Activated CD4-positive, alpha-beta memory T cell treated with anti-CD3 and anti-CD28 coated beads for 36 hours (primary cell): ENCODE results near the gene PDIA5. TPM values are rescaled to one million over a fixed set of nuclear protein-coding genes. Genes with fewer than 3 reads are reported as not detected.
"Not testable (repeated sequence)": the region's sequence is repeated elsewhere in the genome, so short reads cannot be mapped to it uniquely, and the experiment has no call there.

Source experiments
- CTCF ChIA-PET: fragments of 350-600 bp; sonication (Branson Sonifier 250); formaldehyde crosslinking; loops from one replicate; lab custom pipeline; 2021; ENCODE audit warnings: antibody characterized with exemption, inconsistent platforms; lab: Charles Lee
- POLR2A ChIA-PET: fragments of 350-600 bp; sonication (Branson Sonifier 250); formaldehyde crosslinking; loops from one replicate; lab custom pipeline; 2021; ENCODE audit warnings: antibody characterized with exemption; lab: Charles Lee
- DNase-seq: peaks from one replicate; pipeline ENCODE4 v3.0.0-alpha.2; 2020
- H3K27ac Mint-ChIP-seq: one replicate; pipeline ENCODE4 v1.8.0; 2021; ENCODE audit warnings: mixed read lengths
- H3K27me3 Mint-ChIP-seq: one replicate; pipeline ENCODE4 v1.8.0; 2021; ENCODE audit warnings: mixed read lengths
- H3K36me3 Mint-ChIP-seq: one replicate; pipeline ENCODE4 v1.8.0; 2021; ENCODE audit warnings: mixed read lengths
- H3K4me1 Mint-ChIP-seq: one replicate; pipeline ENCODE4 v1.8.0; 2021; ENCODE audit warnings: low read depth, mixed read lengths
- H3K4me3 Mint-ChIP-seq: one replicate; pipeline ENCODE4 v1.8.0; 2021; ENCODE audit warnings: mild to moderate bottlenecking, mixed read lengths
- H3K9me3 Mint-ChIP-seq: one replicate; pipeline ENCODE4 v1.8.0; 2021; ENCODE audit warnings: mixed read lengths
- intact Hi-C: fragments of 100-400 bp; cut with micrococcal nuclease; formaldehyde crosslinking; loops from one replicate; pipeline ENCODE4 v1.15.1; 2023
- total RNA-seq, 2 experiments: library from RNA; stranded (reverse); gene quantifications; one replicate each; pipeline ENCODE4 v1.2.3, GENCODE V29; 2021

Gene PDIA5
- total RNA-seq, 2 experiments from 2014 or later: 21.7 to 21.8 TPM

DNA sequence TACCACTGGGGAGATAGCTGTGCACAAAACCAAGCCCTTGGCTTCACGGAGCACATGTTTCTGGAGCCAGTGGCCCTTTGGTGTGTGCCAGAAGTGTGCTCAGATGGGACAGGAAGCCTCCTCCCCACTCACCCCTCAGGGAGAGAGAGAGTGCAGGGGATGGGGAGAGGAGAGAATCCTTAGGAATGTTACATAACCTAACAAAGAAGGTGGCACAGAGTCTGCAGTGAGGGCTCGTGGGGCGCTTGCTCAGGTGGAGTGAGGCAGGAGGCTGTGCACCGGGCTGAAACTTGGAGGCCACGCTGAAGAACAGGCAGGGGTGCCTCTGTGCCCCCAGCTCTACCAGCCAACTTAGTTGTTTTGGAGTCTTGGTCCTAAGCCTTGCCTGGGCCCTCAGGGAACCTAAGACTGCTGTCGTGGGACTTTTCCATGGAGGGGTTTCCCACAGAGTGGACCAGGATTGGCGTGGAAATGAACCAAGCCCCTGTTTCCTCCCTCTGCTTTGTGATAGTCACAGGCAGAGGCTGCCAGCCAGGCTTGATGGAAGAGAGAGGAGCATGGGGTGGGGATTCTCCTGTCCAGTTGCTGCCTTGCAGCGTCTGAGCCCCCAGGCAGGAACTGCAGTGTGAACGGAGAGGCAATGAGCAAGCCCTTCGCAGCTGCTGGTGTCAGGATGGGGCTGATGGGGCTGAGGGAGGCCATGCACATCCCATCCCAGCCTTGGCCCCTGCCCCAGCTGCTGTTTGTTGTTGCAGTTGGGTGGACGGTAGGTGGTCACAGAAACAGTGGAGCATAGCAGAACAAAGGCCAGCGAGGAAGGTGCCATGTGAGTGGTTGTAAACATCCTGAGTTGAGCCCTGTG lies 32.7 kb downstream of the PDIA5 start:
- Mint-ChIP-seq H3K27ac (no peak overlapping the region), H3K4me3 (no peak overlapping the region), H3K9me3 (no peaks in the 10 kb centered on the region), H3K36me3 (peaks cover 27% of the 10 kb centered on the region), H3K4me1 (no peaks in the 10 kb centered on the region), H3K27me3 (no peaks in the 10 kb centered on the region)
- no peak for DNase-seq
- CTCF ChIA-PET: no interaction called here
- intact Hi-C loops: no loop called here
- POLR2A ChIA-PET: interaction anchor here (0.9 kb wide), 1 partner anchor 32 kb away, joined by 3 read pairs; no protein-coding TSS in a partner anchor

DNA sequence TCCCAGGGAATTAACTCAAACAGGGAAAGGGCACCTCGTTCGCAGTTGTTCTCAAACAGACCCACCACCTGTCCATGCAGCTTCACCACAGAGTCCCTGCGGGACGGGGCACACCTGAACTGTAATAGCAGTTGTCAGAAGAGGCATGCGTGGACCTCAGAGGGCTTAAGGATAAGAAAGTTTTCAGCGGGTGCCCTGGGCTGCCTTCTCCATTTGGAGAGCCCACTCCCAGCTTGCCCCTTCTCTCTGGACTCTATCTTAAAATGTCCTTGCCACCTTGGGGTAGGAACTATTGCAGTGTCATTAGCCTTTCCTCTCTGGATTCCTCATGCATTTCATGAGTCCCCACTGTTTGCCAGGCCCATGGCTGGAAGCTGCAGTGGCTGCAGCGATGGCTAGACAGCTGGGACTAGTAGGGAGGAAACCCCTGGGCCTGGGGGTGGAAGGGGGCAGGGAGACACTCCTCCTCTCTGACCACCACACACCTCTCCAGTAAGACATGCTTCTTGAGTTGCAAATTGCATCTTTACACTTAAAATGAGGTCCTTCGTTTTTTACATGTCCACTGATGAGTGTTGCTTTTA lies 33.5 kb downstream of the PDIA5 start:
- POLR2A ChIA-PET: no interaction called here
- Mint-ChIP-seq H3K9me3 (no peaks in the 10 kb centered on the region), H3K27me3 (no peaks in the 10 kb centered on the region), H3K27ac (no peak overlapping the region), H3K36me3 (peaks cover 27% of the 10 kb centered on the region), H3K4me1 (no peaks in the 10 kb centered on the region), H3K4me3 (no peak overlapping the region)
- CTCF ChIA-PET: no interaction called here
- intact Hi-C loops: no loop called here
- DNase-seq: no peak

DNA sequence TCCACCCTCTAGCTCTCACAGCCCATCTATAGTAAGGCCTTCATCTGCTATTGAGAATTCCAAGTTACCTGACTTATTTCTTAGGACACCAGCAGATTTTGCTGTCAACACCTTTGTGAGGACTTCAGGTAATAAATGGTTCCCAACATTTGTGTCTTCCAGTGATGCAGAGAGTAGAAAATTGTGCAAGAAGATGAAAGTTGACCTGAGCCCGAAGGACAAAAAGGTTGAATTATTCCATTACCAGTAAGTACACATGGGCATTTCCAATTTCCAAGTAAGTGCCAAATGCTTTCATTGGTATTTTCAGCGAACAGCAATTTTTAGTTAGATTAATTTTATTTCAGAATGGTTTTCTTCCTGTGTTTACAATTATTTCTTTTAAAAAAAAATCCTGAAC lies 35.4 kb downstream of the PDIA5 start:
- no peak overlapping the region for H3K4me3 Mint-ChIP-seq
- CTCF ChIA-PET: no interaction called here
- H3K27ac Mint-ChIP-seq: no peak overlapping the region
- DNase-seq: no peak
- H3K27me3 Mint-ChIP-seq: no peaks in the 10 kb centered on the region
- no peaks in the 10 kb centered on the region for H3K4me1 Mint-ChIP-seq
- H3K36me3 Mint-ChIP-seq: peaks cover 22% of the 10 kb centered on the region
- H3K9me3 Mint-ChIP-seq: no peaks in the 10 kb centered on the region
- intact Hi-C loops: no loop called here
- POLR2A ChIA-PET: no interaction called here

DNA sequence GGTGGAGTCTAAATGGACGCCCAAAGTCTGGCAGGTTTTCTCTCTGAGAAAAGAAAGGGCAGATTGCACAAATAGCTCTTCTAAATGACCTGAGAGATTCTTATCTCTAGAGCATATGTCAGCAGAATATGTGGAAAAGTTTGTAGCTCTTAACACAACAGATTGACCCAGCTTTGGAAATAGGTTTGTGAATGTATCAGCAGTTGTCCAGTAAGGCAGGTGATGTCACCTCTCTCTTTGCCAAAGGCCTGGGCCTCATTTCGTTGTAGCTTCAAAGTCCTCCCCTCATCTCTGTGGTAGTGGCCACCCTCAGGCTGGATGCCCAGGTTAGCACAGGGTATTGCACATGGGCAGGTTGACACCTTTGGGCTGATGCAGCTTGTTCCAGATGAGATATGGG lies 36.0 kb downstream of the PDIA5 start:
- ChIA-PET POLR2A (no interaction called here), CTCF (no interaction called here)
- no peaks in the 10 kb centered on the region for H3K9me3 Mint-ChIP-seq
- no peaks in the 10 kb centered on the region for H3K4me1 Mint-ChIP-seq
- H3K27me3 Mint-ChIP-seq: no peaks in the 10 kb centered on the region
- no peak overlapping the region for H3K27ac Mint-ChIP-seq
- H3K36me3 Mint-ChIP-seq: peaks cover 22% of the 10 kb centered on the region
- intact Hi-C loops: no loop called here
- no peak for DNase-seq
- no peak overlapping the region for H3K4me3 Mint-ChIP-seq

DNA sequence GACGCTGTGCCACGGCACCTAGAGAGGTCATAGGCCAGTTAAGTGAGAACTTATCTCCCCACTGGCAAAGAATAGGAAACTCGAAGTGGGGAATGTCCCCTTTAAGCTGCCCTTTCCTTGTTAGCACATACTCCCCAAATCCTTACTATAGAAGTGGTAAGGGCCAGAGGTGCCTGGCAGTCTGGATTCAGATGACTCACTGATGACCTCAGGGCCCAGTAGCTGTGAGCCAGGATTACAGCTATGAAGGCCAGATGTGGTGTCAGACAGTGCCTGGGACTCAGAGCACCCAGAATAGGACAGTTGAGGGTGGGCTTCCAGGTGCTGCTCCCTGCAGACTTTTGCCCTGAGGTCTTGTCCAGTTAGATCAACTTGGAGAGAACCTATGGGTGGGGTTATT lies 37.7 kb downstream of the PDIA5 start:
- no peaks in the 10 kb centered on the region for H3K27me3 Mint-ChIP-seq
- H3K9me3 Mint-ChIP-seq: no peaks in the 10 kb centered on the region
- POLR2A ChIA-PET: interaction anchor here (0.6 kb wide), 1 partner anchor 14 kb away, joined by 4 read pairs; no protein-coding TSS in a partner anchor

DNA sequence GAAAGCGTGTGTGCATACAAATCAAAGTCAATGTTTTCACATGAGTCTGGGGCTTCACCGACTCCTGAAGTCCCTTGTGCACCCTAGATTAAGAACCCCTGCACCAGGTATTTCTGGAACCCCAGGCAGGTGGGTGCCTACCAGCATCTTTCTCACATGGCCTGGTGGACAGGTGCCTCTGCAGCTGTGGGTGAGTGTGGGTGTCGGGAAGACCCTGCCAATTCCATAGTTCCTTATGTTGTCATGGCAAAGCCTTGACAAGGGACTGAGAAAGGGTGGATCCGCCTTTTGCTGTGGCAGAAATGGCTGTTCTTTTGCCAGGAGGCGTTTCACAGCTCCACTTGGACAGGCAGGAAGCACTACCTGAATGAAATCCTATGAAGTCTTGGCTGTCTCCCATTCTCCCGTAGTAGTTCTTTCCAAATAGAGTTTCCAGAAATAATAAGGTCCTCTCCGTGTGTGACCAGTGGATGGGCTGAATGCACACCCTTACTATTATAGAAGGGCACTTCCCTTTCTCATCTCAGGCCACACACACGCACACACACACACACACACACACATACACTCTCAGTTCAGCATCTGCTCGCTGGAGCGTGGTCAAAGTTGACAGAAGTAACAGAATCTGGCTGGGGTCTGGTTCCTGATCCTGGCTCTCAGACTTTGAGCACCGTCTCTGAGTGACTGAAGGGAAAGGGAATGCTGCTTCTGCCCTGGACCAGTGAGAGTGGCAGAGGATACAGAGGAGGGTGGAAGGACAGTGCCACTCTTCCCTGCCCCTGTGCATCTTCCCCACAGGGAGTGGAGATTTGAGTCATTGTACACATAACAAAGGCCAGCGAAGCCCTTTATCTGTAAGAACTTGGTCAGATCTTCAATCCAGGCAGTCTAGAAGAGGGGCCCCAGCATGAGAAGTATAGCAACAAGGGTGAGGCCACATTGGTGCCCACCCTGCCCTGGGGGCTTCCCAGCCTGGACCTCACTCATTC lies 38.7 kb downstream of the PDIA5 start:
- ChIA-PET POLR2A (no interaction called here), CTCF (no interaction called here)
- no peaks in the 10 kb centered on the region for H3K4me1 Mint-ChIP-seq
- no peak overlapping the region for H3K4me3 Mint-ChIP-seq
- no peaks in the 10 kb centered on the region for H3K9me3 Mint-ChIP-seq
- no peaks in the 10 kb centered on the region for H3K27me3 Mint-ChIP-seq
- peaks cover 27% of the 10 kb centered on the region for H3K36me3 Mint-ChIP-seq
- no peak for DNase-seq
- H3K27ac Mint-ChIP-seq: no peak overlapping the region
- intact Hi-C loops: loop anchor here (5.0 kb wide), 1 partner anchor 613 kb away; no protein-coding TSS in a partner anchor

More for the DNA sequence above, 37.7 kb downstream of the PDIA5 start:
- CTCF ChIA-PET: no interaction called here
- Mint-ChIP-seq H3K4me3 (no peak overlapping the region), H3K36me3 (peaks cover 19% of the 10 kb centered on the region), H3K27ac (no peak overlapping the region), H3K4me1 (no peaks in the 10 kb centered on the region)
- DNase-seq: no peak
- intact Hi-C loops: no loop called here

DNA sequence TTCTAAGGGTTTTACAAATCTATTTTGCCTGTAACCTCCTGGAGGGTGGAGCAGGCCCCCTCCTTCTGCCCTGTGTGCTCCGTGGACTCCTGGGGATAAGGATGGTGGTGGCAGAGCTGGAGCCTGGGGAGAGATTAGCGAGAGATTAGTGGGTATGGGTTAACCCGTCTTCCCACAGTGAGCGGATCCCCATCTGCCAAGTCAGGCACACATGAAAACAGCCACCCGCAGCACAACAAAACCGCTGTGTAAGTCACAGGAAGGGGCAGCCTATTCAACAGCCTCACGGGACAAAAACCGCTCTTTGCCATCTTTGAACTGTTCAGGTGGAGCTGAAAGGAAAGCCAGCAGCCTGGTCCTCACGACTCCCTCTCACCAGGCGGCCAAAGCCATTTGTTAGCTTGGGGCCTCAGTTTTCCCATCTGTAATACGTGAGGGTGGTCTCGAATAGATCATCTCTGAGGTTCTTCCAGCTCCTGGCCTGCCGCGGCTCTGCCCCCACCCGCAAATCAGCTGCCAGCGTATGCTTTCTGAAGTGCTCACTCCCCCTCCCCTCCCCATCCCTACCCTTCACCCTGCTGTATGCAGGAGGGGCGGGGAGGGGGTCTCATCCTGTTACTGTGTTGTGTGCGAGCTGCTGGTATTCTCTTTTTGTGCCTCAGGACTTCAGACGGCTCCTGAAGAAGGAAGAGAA lies 43.6 kb downstream of the PDIA5 start:
- H3K27ac Mint-ChIP-seq: no peak overlapping the region
- CTCF ChIA-PET: interaction anchor here (1.2 kb wide), 1 partner anchor 9 kb away, joined by 3 read pairs; no protein-coding TSS in a partner anchor

DNA sequence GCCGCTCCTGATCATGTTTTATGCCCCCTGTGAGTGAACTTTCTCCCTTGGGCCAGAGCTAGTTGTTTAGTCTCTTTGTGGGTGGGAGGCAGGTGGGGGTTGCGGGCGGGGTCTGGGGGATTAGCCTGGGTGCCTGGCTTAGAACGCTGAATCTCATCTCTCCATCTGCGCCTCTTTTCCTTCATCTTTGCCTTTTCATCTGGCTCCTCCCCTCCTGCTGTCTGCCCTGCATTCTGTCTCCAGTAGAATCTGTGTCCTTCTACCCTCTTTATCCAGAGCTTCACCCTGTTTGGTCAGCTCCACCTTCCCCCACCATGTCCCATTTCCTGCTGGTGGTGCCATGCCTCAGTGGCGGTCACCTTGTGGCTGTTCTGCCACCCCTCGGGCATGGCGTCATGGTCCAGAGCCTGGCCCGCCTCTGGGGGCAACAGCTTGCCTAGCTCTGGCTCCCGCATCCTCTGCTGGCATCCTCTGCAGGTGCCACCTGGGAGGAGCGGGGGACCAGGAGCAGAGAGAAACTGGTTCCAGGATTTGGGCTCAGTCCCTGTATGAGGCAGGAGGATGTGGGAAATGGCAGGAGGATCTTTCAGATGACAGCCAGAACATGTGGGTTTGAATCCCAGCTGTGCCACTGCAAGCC lies 44.3 kb downstream of the PDIA5 start:
- Mint-ChIP-seq H3K36me3 (peaks cover 35% of the 10 kb centered on the region), H3K4me1 (no peaks in the 10 kb centered on the region), H3K4me3 (no peak overlapping the region), H3K27ac (no peak overlapping the region), H3K9me3 (no peaks in the 10 kb centered on the region), H3K27me3 (no peaks in the 10 kb centered on the region)
- no peak for DNase-seq
- intact Hi-C loops: no loop called here
- POLR2A ChIA-PET: no interaction called here
- CTCF ChIA-PET: no interaction called here

More for the DNA sequence above, 43.6 kb downstream of the PDIA5 start:
- peaks cover 32% of the 10 kb centered on the region for H3K36me3 Mint-ChIP-seq
- DNase-seq: no peak
- H3K4me1 Mint-ChIP-seq: no peaks in the 10 kb centered on the region
- H3K4me3 Mint-ChIP-seq: no peak overlapping the region
- H3K27me3 Mint-ChIP-seq: no peaks in the 10 kb centered on the region
- intact Hi-C loops: no loop called here
- no peaks in the 10 kb centered on the region for H3K9me3 Mint-ChIP-seq
- POLR2A ChIA-PET: no interaction called here

DNA sequence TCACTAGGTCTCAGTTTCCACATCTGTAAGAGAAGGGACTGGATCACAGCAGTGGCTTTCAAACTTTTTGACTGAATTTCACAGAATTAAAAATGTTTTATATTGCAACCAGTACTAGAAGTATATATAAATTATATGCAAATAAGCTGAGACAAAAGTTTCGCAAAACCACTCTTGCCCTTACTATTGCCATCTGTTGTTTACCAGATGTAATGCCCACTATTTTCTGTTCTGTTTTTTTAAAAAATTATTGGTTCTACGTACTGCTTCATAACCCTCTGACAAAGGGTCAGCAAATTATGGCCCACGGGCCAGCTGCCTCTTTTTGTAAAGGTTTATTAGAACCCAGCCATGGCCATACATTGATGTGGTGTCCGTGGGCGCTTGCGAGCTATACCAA lies 44.8 kb downstream of the PDIA5 start:
- intact Hi-C loops: no loop called here
- no peaks in the 10 kb centered on the region for H3K9me3 Mint-ChIP-seq
- no peak for DNase-seq
- no peaks in the 10 kb centered on the region for H3K4me1 Mint-ChIP-seq
- ChIA-PET CTCF (no interaction called here), POLR2A (no interaction called here)
- no peak overlapping the region for H3K27ac Mint-ChIP-seq
- peaks cover 40% of the 10 kb centered on the region for H3K36me3 Mint-ChIP-seq
- no peaks in the 10 kb centered on the region for H3K27me3 Mint-ChIP-seq
- H3K4me3 Mint-ChIP-seq: no peak overlapping the region

DNA sequence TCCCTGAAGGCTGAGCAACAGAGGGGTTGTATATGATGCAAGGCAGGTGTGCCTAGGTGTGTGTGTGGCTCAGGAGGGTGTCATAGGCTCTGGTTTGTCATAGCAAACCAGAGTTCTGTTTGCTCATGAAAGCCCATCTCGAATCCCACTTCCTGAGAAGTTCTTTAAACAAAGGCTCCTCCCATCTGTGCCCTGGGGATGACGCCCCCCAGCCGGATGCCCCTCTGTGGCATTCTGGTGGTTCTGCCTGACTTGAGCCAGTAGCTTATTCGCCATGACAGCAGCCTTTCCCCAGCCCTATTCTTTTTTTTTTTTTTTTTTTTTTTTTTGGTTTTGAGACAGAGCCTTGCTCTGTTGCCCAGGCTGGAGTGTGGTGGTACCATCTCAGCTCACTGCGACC lies 45.4 kb downstream of the PDIA5 start:
- H3K4me3 Mint-ChIP-seq: no peak overlapping the region
- H3K4me1 Mint-ChIP-seq: no peaks in the 10 kb centered on the region
- H3K36me3 Mint-ChIP-seq: peaks cover 41% of the 10 kb centered on the region
- no peak for DNase-seq
- intact Hi-C loops: no loop called here
- ChIA-PET POLR2A (no interaction called here), CTCF (no interaction called here)
- H3K27ac Mint-ChIP-seq: no peak overlapping the region
- H3K27me3 Mint-ChIP-seq: no peaks in the 10 kb centered on the region
- no peaks in the 10 kb centered on the region for H3K9me3 Mint-ChIP-seq

DNA sequence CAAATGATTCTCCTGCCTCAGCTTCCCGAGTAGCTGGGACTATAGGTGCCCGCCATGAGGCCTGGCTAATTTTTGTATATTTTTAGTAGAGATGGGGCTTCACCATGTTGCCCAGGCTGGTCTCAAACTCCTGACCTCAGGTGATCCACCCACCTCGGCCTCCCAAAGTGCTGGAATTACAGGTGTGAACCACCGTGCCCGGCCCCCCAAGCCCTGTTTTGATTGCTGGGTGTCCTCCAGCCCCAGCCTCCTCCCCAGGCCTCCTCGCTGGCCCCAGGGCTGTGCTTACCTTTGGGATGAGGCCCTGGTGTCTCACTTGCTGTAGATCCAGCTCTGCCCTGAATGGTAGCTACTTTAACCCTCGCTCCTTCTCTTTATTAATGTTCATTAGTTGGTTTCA lies 45.8 kb downstream of the PDIA5 start:
- POLR2A ChIA-PET: not testable (repeated sequence)

More for the DNA sequence above, 45.8 kb downstream of the PDIA5 start:
- H3K4me1 Mint-ChIP-seq, intact Hi-C loops, H3K27me3 Mint-ChIP-seq, CTCF ChIA-PET, H3K27ac Mint-ChIP-seq, H3K9me3 Mint-ChIP-seq, DNase-seq, H3K4me3 Mint-ChIP-seq: not testable (repeated sequence)
- peaks cover 44% of the 10 kb centered on the region for H3K36me3 Mint-ChIP-seq
